Astrocyte of the cerebellum (primary cell): Measurements from ENCODE around the gene GALNT14.

Experiments used
- DNase-seq: peaks from one replicate; pipeline ENCODE4 v3.0.0-alpha.2; 2011; ENCODE audit warnings: low read depth
- H3K4me3 ChIP-seq: 2 replicates; pipeline ENCODE4 v1.5.1; 2011; ENCODE audit warnings: mild to moderate bottlenecking, low read depth, low read length, moderate library complexity
- in situ Hi-C: cut with HindIII; loops from 2 replicates; pipeline ENCODE4 v1.10.0; 2017; ENCODE audit warnings: low sequenced_read_pairs
- TF ChIP-seq, protein P1 (sequence below): IDR thresholded peaks from 2 replicates; pipeline ENCODE4 v1.5.1; 2012; ENCODE audit warnings: low read length, low read depth, moderate library complexity, mild to moderate bottlenecking; ENCODE audit errors: missing control alignments

GALNT14 gene

DNA sequence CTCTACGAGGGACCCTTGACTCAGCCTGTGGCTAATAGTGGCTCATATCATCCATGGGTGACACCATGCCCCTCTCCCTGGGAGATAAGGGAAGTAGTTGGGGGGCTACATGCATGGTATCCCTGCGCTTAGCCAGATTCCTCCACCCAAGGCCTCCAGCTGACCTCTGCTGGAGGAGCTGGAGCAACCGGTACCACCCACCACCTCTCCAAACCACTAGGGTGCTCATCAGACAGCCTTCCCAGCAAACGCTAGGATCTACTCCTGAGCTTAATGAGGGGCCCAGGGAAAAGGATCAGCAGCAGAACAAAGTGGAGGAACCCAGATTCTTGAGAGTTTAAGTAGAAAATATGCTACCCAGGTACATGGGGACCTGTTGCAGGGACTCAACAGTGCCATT lies 255.1 kb downstream of the GALNT14 start:
- TF ChIP-seq, protein P1, sequence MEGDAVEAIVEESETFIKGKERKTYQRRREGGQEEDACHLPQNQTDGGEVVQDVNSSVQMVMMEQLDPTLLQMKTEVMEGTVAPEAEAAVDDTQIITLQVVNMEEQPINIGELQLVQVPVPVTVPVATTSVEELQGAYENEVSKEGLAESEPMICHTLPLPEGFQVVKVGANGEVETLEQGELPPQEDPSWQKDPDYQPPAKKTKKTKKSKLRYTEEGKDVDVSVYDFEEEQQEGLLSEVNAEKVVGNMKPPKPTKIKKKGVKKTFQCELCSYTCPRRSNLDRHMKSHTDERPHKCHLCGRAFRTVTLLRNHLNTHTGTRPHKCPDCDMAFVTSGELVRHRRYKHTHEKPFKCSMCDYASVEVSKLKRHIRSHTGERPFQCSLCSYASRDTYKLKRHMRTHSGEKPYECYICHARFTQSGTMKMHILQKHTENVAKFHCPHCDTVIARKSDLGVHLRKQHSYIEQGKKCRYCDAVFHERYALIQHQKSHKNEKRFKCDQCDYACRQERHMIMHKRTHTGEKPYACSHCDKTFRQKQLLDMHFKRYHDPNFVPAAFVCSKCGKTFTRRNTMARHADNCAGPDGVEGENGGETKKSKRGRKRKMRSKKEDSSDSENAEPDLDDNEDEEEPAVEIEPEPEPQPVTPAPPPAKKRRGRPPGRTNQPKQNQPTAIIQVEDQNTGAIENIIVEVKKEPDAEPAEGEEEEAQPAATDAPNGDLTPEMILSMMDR = no peak
- no peak overlapping the region for H3K4me3 ChIP-seq
- DNase-seq = no peak
- in situ Hi-C loops = no loop called here

DNA sequence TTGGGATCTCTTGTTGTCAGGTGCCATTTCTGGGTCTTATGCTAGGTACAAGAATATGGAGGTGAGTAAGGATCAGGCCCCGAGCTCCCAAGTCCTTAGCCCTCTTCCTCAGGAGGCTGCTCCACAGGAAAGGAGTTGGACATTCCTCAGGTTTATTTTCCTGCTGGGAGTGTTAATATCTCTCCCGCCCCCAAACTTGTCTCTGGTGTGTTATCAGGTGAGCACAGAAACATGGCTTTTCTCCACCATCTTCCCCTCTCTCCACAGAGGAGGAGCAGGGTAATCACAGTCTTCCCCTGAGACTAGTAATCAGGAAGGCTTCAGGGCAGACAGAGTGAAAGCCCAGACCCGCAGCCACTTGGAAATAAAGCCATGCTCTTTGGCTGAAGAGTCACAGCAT lies 257.7 kb downstream of the GALNT14 start:
- no peak overlapping the region for H3K4me3 ChIP-seq
- DNase-seq = no peak
- TF ChIP-seq, protein P1 = no peak
- in situ Hi-C loops = no loop called here

DNA sequence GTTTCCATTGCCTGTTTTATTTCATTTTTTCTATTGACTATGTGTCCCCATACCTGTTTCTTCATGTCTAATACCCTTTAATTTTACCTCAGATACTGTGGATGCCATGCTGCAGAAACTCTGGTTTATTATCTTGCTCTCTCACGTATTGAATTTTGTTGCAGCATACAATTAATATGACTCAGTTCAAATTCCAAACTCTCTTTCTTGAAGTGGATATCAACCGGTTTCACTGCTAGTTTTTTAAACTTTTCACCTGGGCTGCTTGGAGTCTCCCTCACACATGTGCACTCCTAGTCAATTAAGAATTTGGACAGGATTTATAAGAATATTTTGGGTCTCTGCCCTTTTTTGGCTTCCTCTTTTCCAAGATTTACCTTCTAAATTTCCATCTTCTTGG lies 260.4 kb downstream of the GALNT14 start:
- DNase-seq = no peak
- TF ChIP-seq, protein P1 = no peak
- no peak overlapping the region for H3K4me3 ChIP-seq
- in situ Hi-C loops = no loop called here

DNA sequence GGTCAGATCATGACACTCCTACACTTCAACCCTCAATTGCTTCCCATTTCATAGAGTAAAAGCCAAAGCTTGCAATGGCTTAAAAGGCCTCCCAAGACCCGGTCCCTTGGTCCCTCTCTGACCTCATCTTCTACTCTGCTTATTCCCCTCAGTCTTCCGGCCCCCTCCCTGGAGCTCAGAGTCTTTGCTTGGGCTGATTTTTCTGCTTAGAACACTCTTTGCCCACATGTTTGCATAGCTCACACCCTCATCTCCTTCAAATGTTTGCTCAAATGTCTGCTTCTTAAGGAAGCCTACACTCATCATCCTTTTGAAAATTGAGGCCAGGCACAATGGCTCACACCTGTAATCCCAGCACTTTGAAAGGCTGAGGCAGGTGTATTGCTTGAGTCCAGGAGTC lies 265.4 kb downstream of the GALNT14 start:
- TF ChIP-seq, protein P1 = no peak
- in situ Hi-C loops = no loop called here
- H3K4me3 ChIP-seq = no peak overlapping the region
- DNase-seq = no peak

DNA sequence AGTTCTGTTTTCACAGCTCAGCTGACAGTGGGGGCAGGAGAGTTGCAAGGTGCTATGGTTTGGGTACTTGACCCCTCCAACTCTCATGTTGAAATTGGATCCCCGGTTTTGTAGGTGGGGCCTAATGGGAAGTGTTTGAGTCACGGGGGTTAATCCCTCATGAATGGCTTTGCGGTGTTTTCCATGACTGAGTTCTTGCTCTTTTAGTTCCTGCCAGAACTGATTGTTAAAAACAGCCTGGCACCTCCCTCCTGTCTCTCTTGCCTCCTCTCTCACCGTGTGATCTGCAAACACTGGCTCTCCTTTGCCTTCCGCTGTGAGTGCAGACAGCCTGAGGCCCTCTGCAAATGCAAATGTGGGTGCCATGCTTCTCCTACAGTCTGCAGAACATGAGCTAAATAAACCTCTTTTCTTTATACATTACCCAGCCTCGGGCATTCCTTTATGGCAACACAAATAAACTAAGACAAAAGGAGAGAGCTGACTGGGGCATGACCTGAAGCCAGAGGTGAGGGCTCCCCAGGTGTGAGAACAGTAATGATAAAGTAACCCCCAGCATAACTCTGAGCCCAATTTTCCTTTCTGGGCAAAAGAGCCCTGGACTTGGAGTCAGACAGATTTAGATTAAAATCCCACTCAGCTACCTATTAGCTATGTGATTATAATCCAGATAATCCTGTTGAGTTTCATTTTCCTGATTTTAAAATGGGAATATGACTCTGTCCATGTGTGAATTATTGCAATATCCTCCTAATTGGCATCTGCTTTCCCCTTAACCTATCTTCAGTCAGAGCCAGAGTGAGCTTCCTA lies 266.1 kb downstream of the GALNT14 start:
- in situ Hi-C loops = no loop called here
- H3K4me3 ChIP-seq = no peak overlapping the region
- no peak for DNase-seq
- TF ChIP-seq, protein P1 = no peak

DNA sequence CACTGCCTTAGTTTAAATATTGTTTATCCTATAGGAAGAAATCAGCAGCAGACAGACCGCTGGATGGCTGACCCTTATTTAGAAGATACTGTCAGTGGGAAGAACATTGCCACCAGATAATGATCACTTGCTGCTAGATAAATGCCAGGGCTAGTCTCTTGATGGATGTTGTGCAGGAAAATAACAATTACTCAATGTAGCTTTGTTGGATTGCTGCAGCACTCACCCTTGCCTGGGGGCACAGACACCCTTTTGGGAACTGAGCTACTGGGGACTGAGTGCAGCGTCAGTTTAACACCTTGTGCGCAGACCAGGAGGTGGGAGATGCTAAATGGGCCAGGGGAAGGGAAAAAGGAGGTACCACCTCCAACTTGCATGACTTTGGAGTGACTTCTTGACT lies 266.8 kb downstream of the GALNT14 start:
- DNase-seq = no peak
- in situ Hi-C loops = no loop called here
- no peak overlapping the region for H3K4me3 ChIP-seq
- TF ChIP-seq, protein P1 = no peak
